ENCODE data around the gene KLHL21. TPM values are rescaled to one million over a fixed set of nuclear protein-coding genes. Genes with fewer than 3 reads are reported as not detected.
"Not testable (repeated sequence)": the region's sequence is repeated elsewhere in the genome, so short reads cannot be mapped to it uniquely, and the experiment has no call there.

Gene KLHL21
- total RNA-seq, 1 donor from 2014 or later = 18.3 TPM

DNA sequence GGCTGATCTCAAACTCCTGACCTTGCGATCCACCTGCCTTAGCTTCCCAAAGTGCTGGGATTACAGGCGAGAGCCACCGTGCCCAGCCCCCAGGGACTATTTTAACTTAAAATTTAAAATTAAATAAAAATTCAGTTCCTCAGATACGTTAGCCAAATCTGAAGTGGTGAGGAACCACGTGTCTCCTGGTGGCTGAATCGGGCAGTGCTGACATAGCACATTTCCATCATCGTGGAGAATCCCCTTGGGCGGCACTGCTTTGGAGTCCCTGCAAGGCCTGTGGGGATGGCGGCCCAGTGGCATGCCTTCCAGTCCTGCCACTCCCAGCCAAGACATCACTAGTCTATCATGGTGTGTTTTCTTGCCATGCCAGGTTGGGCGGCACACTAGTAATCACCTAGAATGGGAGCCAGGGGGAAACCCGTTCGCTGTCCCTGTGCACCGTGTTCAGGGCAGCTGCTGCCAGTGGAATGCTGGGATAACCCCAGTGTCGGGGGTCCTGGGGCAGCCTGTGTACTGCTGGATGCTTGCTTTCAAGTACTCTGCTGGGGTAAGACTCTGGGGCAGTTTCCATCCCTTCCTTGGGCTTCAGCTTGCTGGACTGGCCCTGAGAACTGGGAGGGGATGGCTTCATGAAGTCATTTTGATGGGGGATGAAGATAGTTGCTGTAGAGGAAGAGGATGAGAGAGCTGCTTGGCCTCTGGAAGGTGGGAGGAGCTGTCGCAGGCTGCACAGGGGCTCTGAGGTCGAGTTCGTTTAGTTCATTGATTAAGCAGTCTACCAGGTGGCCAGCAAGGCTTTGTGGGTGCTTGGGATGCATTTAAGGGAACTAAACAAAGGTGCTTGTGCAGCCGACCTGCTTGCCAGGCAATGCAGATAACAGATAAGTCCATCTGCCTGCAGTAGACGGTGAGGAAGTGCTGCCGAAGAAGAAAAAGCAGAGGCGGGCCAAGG lies 18.3 kb downstream of the KLHL21 start:
- DNase-seq (ENCODE audit: low read depth in 2 of 2) = no peak

DNA sequence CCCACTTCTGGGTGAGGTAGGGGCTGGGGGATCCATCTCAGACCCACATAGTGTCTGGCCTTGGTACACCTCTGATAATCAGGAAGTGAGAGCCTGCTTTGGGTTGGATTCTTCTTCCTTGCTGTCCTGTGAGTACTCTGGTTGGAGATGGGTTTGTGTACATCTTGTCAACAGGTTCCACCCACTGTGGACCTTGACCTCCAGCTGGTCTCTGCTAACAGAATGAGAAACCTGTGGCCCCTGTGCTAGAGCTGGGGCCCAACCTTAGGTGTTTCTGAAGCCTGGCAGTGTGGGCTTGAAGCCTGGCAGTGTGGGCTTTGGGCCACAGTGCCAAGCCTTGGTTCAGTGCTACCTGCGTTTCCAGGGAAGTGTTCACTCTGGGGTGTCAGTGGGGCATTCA lies 20.3 kb downstream of the KLHL21 start:
- DNase-seq (ENCODE audit: low read depth in 2 of 2) = no peak

DNA sequence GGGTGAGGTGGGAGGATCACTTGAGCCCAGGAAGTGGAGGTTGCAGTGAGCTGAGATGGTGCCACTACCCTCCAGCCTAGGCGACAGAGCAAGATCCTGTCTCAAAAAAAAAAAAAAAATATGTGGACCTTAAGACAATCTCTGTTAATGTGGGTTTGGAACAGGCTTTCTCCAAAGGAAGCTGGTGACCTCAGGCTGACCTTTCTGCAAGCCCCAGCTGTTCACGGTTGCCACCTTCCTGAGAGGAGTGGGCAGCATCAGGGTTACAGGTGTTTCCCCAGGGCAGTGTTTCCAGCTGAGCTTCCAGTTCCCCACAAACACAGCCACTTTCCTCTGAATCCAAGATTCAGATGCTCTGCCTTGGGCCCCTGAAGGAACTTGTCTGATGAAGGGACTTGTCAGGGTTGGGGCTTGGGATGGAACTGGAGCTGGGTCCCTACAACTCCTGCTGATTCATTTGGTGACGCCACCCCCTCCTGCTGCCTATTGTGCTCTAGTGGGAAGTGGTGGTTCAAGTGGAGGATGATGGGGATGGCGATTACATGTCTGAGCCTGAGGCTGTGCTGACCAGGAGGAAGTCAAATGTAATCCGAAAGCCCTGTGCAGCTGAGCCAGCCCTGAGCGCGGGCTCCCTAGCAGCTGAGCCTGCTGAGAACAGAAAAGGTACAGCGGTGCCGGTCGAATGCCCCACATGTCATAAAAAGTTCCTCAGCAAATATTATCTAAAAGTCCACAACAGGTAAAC lies 20.9 kb downstream of the KLHL21 start:
- peak in 1 of 2 donors; percentile 65 for DNase-seq (ENCODE audit: low read depth in 2 of 2)

DNA sequence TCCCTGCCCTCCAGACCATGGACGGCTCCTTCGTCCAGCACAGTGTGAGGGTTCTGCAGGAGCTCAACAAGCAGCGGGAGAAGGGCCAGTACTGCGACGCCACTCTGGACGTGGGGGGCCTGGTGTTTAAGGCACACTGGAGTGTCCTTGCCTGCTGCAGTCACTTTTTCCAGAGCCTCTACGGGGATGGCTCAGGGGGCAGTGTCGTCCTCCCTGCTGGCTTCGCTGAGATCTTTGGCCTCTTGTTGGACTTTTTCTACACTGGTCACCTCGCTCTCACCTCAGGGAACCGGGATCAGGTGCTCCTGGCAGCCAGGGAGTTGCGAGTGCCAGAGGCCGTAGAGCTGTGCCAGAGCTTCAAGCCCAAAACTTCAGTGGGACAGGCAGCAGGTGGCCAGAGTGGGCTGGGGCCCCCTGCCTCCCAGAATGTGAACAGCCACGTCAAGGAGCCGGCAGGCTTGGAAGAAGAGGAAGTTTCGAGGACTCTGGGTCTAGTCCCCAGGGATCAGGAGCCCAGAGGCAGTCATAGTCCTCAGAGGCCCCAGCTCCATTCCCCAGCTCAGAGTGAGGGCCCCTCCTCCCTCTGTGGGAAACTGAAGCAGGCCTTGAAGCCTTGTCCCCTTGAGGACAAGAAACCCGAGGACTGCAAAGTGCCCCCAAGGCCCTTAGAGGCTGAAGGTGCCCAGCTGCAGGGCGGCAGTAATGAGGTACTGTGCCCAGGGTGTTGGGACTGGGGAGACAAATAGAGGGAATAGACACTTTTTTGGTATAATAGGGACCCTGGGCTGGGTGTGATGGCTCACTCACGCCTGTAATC lies 21.9 kb downstream of the KLHL21 start:
- DNase-seq (ENCODE audit: low read depth in 2 of 2) = peak in 1 of 2 donors; percentile 39

DNA sequence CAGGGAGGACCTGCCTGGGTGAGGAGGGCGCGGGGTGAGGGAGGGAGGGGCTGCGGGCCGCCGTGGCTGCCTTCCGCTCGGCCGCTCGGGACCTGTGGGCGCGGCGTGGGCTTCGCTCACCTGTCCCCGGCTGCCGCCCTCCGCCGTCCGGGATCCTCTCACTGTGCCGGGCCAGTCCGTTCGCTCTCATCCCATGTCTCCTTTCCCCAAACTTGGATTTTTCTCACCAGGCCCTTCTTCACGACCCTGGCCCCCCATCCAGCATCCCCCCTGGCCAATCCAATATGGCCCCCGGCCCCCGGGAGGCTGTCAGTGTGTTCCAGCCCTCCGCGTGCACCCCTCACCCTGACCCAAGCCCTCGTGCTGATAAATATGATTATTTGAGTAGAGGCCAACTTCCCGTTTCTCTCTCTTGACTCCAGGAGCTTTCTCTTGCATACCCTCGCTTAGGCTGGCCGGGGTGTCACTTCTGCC lies 22.5 kb downstream of the KLHL21 start:
- DNase-seq (ENCODE audit: low read depth in 2 of 2) = peak; percentile 25 to 33

DNA sequence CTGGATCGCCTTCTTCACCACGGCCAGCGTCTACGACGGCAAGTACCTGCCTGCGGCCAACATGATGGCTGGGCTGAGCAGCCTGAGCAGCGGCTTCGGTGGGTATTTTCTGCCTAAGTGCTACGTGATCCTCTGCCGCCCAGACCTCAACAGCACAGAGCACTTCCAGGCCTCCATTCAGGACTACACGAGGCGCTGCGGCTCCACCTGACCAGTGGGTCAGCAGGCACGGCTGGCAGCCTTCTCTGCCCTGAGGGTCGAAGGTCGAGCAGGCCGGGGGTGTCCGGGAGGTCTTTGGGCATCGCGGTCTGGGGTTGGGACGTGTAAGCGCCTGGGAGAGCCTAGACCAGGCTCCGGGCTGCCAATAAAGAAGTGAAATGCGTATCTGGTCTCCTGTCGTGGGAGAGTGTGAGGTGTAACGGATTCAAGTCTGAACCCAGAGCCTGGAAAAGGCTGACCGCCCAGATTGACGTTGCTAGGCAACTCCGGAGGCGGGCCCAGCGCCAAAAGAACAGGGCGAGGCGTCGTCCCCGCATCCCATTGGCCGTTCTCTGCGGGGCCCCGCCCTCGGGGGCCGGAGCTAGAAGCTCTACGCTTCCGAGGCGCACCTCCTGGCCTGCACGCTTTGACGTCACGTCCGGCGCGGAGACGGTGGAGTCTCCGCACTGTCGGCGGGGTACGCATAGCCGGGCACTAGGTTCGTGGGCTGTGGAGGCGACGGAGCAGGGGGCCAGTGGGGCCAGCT lies 23.1 kb downstream of the KLHL21 start, which contains the start of gene ZBTB48:
ZBTB48 (plus strand) TSS at position 621 of the 745 bp plus-strand sequence. CDS start 616 bp downstream, outside the sequence.
- DNase-seq (ENCODE audit: low read depth in 2 of 2) = peak; percentile 97 to 98

DNA sequence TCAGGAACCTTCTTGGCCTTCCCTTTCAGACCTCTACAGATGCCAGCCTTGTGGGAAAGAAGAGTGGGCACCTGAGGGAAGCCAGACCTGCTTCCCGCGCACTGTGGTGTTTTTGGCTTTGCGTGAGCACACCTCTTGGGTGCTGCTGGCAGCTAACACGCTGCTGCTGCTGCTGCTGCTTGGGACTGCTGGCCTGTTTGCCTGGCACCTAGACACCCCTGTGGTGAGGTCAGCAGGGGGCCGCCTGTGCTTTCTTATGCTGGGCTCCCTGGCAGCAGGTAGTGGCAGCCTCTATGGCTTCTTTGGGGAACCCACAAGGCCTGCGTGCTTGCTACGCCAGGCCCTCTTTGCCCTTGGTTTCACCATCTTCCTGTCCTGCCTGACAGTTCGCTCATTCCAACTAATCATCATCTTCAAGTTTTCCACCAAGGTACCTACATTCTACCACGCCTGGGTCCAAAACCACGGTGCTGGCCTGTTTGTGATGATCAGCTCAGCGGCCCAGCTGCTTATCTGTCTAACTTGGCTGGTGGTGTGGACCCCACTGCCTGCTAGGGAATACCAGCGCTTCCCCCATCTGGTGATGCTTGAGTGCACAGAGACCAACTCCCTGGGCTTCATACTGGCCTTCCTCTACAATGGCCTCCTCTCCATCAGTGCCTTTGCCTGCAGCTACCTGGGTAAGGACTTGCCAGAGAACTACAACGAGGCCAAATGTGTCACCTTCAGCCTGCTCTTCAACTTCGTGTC lies 23.9 kb downstream of the KLHL21 start:
- DNase-seq (ENCODE audit: low read depth in 2 of 2) = no peak

DNA sequence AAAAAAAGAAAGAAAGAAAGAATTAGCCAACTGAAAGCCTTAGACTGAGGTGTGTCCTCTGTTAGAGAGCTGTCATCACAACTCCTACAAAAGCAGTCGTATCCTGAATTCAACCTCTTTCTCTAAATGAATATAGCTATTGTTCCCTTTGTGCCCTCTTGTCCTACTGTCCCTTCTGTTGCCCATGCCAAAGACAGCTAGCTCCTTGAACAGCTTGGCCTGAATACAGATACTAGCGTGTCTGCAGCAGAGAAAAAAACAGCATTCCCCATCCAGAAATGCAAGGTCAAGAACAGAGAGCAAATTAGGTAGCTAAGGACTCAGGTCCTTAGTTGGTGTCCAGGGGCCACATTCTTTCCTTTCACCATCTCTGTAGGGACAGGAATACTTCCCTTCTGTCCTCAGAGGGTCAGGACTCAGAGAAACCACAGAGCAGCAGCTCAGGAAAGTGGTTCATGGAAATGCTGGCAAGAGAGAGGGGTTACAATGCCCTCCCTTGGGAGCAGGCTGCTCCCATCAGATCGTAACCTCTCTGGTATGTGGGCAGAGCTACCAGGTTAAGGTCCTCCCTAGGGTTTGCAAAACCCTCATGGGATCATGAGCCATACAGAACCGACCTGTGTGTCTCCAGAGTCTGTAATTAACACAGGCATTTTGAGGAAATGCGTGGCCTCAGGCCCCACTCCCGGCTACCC lies 24.7 kb downstream of the KLHL21 start:
- DNase-seq (ENCODE audit: low read depth in 2 of 2) = no peak

DNA sequence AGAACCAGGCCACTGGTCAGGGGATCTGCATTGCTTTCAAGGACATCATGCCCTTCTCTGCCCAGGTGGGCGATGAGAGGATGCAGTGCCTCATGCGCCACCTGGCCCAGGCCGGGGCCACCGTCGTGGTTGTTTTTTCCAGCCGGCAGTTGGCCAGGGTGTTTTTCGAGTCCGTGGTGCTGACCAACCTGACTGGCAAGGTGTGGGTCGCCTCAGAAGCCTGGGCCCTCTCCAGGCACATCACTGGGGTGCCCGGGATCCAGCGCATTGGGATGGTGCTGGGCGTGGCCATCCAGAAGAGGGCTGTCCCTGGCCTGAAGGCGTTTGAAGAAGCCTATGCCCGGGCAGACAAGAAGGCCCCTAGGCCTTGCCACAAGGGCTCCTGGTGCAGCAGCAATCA lies 27.9 kb downstream of the KLHL21 start:
- no peak for DNase-seq (ENCODE audit: low read depth in 2 of 2)

DNA sequence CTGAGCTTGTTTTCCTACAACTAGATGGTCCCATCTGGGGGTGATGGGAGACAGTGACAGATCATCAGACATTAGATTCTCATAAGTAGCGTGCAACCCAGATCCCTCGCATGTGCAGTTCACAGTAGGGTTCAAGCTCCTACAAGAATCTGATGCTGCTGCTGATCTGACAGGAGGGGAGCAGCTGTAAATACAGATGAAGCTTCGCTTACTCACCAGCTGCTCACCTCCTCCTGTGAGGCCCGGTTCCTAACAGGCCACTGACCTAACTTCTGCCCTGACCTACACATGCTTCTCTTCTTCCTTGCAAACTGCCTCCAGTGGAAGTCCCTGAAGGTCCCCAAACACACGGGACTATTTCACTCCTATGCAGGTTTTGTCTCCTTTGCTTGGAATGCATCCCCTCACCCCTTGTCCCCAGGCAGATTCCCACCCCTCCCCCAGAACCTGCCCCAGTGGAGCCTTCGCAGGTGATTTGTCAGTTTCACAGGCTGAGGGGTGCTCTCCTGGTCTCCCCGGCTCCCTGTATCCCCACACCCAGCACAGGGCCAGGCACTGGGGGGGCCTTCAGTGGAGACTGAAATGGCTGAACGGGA lies 28.5 kb downstream of the KLHL21 start:
- DNase-seq (ENCODE audit: low read depth in 2 of 2) = no peak

DNA sequence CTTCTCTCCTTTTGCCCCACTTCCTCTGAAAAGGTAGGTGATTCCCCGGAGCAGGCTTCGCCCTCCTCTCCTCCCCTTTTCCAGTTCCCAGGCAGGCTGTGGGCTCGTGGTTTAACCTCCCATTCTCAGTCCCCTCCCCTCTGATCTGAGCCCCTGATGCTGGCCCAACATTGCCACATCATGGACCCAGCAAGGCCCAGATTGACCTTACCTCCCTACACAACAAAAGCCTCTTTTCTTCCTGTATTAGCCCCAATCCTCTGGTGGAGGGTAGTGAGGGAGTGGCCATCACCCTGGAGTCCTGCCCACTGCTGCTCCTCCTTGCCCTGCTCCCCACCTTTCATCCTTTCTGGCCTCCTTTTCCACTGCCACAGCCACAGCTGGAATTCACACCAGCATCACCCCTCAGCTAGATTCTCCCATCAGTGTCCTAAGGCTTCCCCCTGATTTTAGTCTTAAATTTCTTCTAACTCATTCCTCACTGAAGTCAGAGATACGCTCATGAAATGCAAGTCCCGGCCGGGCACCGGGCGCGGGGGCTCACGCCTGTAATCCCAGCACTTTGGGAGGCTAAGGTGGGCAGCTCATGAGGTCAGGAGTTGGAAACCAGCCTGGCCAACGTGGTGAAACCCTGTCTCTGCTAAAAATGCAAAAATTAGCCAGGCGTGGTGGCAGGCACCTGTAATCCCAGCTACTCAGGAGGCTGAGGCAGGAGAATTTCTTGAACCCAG lies 29.9 kb downstream of the KLHL21 start:
- DNase-seq (ENCODE audit: low read depth in 2 of 2) = no peak

DNA sequence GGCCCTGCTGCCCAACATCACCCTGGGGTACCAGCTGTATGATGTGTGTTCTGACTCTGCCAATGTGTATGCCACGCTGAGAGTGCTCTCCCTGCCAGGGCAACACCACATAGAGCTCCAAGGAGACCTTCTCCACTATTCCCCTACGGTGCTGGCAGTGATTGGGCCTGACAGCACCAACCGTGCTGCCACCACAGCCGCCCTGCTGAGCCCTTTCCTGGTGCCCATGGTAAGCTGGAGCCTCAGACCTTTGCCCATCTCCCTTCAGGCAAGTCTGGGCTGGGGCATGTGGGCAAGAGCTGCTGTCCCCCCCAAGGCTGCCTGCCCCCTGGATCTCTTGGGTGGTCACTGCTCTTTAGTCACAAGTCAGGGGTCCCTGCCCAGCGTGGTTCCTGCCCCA lies 31.7 kb downstream of the KLHL21 start:
- DNase-seq (ENCODE audit: low read depth in 2 of 2) = no peak

DNA sequence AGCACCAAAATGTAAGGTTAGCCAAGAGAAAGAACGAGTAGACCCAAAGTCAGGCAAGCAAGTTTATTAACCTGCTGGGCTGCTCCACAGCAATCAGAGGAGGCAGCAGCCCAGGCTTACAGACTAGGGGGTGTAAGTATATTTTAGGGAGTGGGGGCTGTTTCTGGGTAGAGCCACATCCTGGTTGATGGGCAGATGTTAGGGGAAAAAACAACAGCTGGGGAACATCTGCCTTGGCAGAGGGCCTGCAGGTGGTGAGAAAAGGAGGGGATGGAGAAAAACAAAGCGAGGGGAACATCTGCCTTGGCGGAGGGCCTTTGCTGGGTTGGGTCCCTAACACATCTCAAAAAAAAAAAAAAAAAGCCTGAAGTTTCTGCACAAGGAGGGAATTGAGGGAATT lies 32.6 kb downstream of the KLHL21 start:
- DNase-seq (ENCODE audit: low read depth in 2 of 2) = no peak

DNA sequence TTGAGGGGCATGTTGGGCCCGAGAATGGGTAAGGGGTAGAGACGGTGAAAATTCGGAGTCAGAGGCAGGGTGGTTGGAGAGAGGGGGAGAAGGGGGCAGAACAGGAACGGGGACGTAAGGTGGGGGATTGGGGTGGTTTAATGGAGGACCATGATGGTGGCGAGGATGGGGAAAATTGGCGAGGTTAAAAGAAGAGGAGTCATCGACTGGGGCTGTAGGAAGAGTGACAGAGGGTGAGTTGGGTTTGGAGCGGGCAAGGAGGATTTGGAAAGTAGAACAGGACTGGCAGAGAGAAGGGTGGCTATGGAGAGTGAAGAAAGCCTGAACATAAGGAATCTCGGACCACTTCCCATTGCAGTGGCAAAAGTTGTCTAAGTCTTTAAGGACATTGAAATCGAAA lies 33.6 kb downstream of the KLHL21 start:
- DNase-seq (ENCODE audit: low read depth in 2 of 2) = no peak

DNA sequence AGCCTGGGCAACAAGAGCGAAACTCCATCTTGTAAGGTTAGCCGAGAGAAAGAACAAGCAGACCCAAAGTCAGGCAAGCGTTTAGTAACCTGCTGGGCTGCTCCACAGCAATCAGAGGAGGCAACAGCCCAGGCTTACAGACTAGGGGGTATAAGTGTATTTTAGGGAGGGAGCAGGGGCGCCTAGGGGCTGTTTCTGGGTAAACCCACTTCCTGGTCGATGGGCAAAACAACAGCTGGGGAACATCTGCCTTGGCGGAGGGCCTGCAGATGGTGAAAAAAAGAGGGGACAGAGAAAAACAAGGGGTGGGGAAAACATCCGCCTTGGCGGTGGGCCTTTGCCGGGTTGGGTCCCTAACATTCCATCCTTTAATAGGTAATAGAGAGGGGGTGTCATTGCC lies 42.4 kb downstream of the KLHL21 start:
- DNase-seq (ENCODE audit: low read depth in 2 of 2) = no peak

DNA sequence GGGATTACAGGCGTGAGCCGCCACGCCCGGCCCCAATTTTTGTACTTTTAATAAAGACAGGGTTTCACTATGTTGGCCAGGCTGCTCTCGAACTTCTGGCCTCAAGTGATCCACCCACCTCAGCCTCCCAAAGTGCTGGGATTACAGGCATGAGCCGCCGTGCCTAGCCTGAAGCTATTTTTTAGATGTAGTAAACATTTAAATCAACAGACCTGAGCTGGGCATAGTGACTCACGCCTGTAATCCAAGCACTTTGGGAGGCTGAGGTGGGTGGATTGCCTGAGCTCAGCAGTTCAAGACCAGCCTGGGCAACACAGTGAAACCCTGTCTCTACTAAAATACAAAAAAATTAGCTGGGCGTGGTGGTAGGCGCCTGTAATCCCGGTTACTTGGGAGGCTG lies 43.5 kb downstream of the KLHL21 start:
- not testable (repeated sequence) for DNase-seq (ENCODE audit: low read depth in 2 of 2)

DNA sequence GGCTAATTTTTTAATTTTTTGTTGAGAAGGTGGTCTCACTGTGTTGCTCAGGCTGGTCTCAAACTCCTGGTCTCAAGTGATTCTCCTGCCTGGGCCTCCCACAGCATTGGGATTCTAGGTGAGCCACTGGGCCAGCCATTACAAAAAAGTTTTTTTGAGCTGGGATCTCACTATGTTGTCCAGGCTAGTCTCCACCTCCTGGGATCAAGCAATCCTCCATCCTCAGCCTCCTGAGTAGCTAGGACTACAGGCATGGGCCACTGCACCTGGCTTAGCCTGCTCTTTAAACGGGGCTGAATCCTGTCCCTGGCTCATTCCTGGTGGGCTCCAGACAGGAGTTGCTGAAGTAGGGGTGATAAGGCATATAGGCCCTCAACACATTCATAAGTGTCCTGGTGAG lies 45.1 kb downstream of the KLHL21 start:
- DNase-seq (ENCODE audit: low read depth in 2 of 2) = no peak

All from lung microvascular endothelial cell (primary cell).